Gastrocnemius medialis (tissue), 4 donors: Measurements from ENCODE around the gene ATXN7L1. TPM values are rescaled to one million over a fixed set of nuclear protein-coding genes. Genes with fewer than 3 reads are reported as not detected.

Experiments
- ATAC-seq, 2 donors: fragments of 150-250 bp; one replicate each; pipeline ENCODE4 v1.9.1; 2016
- DNase-seq, 2 donors: peaks; one replicate each; pipeline ENCODE4 v3.0.0-alpha.2; 2019
- H3K27ac ChIP-seq, 4 donors: fragments of 200-600 bp; sonication (generic); 1 replicate in 1 of 4; 2 replicates in 3 of 4; pipeline ENCODE4 v1.5.1; 2016 to 2018; ENCODE audit warnings: mild to moderate bottlenecking in 2 of 4, moderate library complexity in 1 of 4
- H3K27me3 ChIP-seq, 3 donors: fragments of 200-600 bp; sonication (generic) in 2 of 3; 1 replicate in 1 of 3; 2 replicates in 2 of 3; pipeline versions ENCODE4 v1.5.1 to v1.6.0; 2016 to 2019; ENCODE audit warnings: mild to moderate bottlenecking in 1 of 3, moderate library complexity in 1 of 3
- H3K36me3 ChIP-seq, 2 donors: fragments of 200-600 bp; sonication (generic) in 1 of 2; one replicate each; pipeline ENCODE4 v1.5.1; 2017 to 2018
- H3K4me1 ChIP-seq, 2 donors: fragments of 200-600 bp; sonication (generic) in 1 of 2; one replicate each; pipeline ENCODE4 v1.5.1; 2016 to 2017; ENCODE audit warnings: mild to moderate bottlenecking in 2 of 2
- H3K4me3 ChIP-seq, 4 donors: fragments of 200-600 bp; sonication (generic) in 3 of 4; 1 replicate in 1 of 4; 2 replicates in 3 of 4; pipeline ENCODE4 v1.5.1; 2016 to 2019; ENCODE audit warnings: mild to moderate bottlenecking in 2 of 4
- H3K9me3 ChIP-seq, 3 donors: fragments of 200-600 bp; sonication (generic) in 2 of 3; 1 replicate in 1 of 3; 2 replicates in 2 of 3; pipeline ENCODE4 v1.5.1; 2016 to 2019
- POLR2A ChIP-seq, 2 donors: fragments of 450-650 bp; IDR thresholded peaks; one replicate each; pipeline ENCODE4 v1.6.1; 2017; ENCODE audit warnings: antibody characterized with exemption in 2 of 2, mild to moderate bottlenecking in 2 of 2, moderate library complexity in 2 of 2
- in situ Hi-C, 4 donors: fragments of 200-750 bp; cut with MboI; loops; one replicate each; pipeline versions ENCODE4 v1.15.0 to v1.8.0; 2017; ENCODE audit warnings: low sequenced_read_pairs in 4 of 4
- intact Hi-C: fragments of 100-400 bp; cut with DNase I; formaldehyde crosslinking; loops from one replicate; pipeline ENCODE4 v1.15.1; 2023; ENCODE audit warnings: low total_unique reads
- total RNA-seq, 4 donors: library from RNA; depleted of rRNA; stranded (reverse); fragments of >200 nt; gene quantifications; one replicate each; pipeline versions ENCODE4 v1.1.0 to v1.2.3, GENCODE V29; 2016
- TF ChIP-seq, protein P1 (sequence below), 5 experiments: fragments of 450-650 bp in 3 of 5; fragments of 200-600 bp in 2 of 5; sonication (generic) in 2 of 5; IDR thresholded peaks in 4 of 5; conservative IDR thresholded peaks in 1 of 5; 1 replicate in 4 of 5; 2 replicates in 1 of 5; pipeline ENCODE4 v1.5.1; 2016 to 2019; ENCODE audit warnings: antibody characterized with exemption in 5 of 5, mild to moderate bottlenecking in 3 of 5, moderate library complexity in 3 of 5

Gene ATXN7L1
- total RNA-seq, 4 donors from 2014 or later, result 1.6 to 6.6 (median 4.8) TPM

DNA sequence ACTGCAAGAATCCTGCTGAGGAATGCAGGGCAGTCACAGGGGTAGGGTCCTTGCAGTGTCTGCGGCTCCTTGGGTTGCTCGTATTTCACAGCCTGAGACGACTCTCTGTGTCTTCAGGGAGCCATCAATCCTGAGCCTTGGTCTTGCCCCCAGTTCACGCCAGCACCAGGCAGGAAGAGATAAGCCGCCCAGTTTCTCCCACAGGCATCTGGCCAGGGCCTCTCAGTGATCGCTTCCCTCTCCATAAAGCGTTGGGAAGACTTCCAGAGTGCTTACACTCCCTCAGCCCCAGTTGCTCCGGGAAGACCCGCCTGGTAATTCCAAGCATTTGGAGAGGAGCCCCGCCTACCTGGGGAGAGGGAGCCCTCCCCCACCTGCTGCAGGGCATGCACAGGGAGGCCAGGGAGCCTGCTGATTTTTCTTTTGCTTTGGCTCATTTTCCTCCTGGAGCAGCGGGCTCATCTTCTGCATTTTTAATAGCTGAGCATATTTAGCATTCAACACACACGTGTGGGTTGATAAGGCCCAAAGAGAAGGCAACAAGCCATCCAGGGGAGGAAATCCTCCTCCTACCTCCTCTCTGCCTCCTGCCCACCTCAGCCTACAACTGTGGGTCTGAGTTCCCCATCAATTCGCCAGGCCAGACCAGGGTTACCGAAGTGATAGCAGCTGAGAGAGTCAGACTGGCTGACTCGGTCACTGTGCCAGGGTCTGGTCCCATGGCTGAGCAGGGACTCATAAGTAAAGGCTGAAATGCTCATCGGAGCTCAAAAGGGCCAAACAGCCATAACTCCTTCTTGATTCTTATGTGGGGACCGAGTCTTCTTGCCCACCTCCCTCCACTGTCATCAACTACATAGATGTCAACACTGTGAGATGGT, 220.7 kb downstream of the ATXN7L1 start:
- intact Hi-C loops, result no loop called here
- DNase-seq (no peak), ATAC-seq (no peak)
- in situ Hi-C loops, result loop anchor here in 1 of 4 donors (25.0 kb wide), 2 partner anchors 382 to 507 kb away; no protein-coding TSS in a partner anchor
- no peaks in the 10 kb centered on the region for H3K27me3 ChIP-seq
- H3K4me3 ChIP-seq, result no peak overlapping the region
- no peaks in the 10 kb centered on the region for H3K4me1 ChIP-seq
- H3K9me3 ChIP-seq, result no peaks in the 10 kb centered on the region
- no peaks in the 10 kb centered on the region for H3K36me3 ChIP-seq
- no peak overlapping the region for H3K27ac ChIP-seq
- no peak for TF ChIP-seq POLR2A (IDR thresholded peaks at IDR 0.05)
- TF ChIP-seq, protein P1, sequence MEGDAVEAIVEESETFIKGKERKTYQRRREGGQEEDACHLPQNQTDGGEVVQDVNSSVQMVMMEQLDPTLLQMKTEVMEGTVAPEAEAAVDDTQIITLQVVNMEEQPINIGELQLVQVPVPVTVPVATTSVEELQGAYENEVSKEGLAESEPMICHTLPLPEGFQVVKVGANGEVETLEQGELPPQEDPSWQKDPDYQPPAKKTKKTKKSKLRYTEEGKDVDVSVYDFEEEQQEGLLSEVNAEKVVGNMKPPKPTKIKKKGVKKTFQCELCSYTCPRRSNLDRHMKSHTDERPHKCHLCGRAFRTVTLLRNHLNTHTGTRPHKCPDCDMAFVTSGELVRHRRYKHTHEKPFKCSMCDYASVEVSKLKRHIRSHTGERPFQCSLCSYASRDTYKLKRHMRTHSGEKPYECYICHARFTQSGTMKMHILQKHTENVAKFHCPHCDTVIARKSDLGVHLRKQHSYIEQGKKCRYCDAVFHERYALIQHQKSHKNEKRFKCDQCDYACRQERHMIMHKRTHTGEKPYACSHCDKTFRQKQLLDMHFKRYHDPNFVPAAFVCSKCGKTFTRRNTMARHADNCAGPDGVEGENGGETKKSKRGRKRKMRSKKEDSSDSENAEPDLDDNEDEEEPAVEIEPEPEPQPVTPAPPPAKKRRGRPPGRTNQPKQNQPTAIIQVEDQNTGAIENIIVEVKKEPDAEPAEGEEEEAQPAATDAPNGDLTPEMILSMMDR (IDR thresholded peaks at IDR 0.05 in 4 of 5, conservative IDR thresholded peaks at IDR 0.05 in 1 of 5), result no peak

DNA sequence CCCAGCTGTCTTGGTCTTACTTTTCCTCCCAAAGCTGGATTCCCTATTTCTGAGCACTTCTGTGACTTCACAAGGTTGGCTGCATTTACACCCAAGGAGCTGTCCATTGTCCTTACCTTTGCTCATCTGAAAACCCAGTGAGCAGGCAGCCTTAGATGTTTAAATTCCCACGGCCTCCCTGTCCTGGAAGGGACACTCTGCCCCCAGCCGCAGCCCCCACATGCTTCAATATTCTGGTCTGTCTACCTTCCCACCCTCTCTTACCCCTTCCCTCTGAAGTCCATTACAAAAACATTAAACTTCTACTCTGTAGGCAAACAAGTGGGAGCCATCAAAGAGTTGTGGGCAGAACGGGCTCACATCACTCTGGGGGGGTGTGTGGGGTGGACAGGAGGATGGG, 221.3 kb downstream of the ATXN7L1 start:
- Histone ChIP-seq H3K9me3 (no peaks in the 10 kb centered on the region), H3K4me1 (no peaks in the 10 kb centered on the region), H3K36me3 (no peaks in the 10 kb centered on the region), H3K27me3 (no peaks in the 10 kb centered on the region), H3K4me3 (no peak overlapping the region), H3K27ac (no peak overlapping the region)
- in situ Hi-C loops (loop anchor here in 1 of 4 donors (25.0 kb wide), 2 partner anchors 382 to 507 kb away; no protein-coding TSS in a partner anchor), intact Hi-C loops (no loop called here)
- no peak for TF ChIP-seq POLR2A (IDR thresholded peaks at IDR 0.05)
- TF ChIP-seq, protein P1 (IDR thresholded peaks at IDR 0.05 in 4 of 5, conservative IDR thresholded peaks at IDR 0.05 in 1 of 5), result no peak
- DNase-seq (no peak), ATAC-seq (no peak)

GRCh38 chr7:105654095-105654686, 222.2 kb downstream of the ATXN7L1 start:
- Histone ChIP-seq H3K27ac (no peak overlapping the region), H3K36me3 (no peaks in the 10 kb centered on the region), H3K9me3 (no peaks in the 10 kb centered on the region), H3K4me1 (peaks cover 2 to 7% of the 10 kb centered on the region in 2 donors), H3K27me3 (no peaks in the 10 kb centered on the region), H3K4me3 (no peak overlapping the region)
- in situ Hi-C loops, result loop anchor here in 1 of 4 donors (25.0 kb wide), 2 partner anchors 383 to 508 kb away; no protein-coding TSS in a partner anchor
- DNase-seq (no peak), ATAC-seq (no peak)
- intact Hi-C loops, result no loop called here
- TF ChIP-seq, protein P1 (IDR thresholded peaks at IDR 0.05 in 4 of 5, conservative IDR thresholded peaks at IDR 0.05 in 1 of 5), result no peak
- no peak for TF ChIP-seq POLR2A (IDR thresholded peaks at IDR 0.05)

- ATAC-seq (no peak), DNase-seq (no peak)
- H3K4me3 ChIP-seq, result no peak overlapping the region
- no peak for TF ChIP-seq POLR2A (IDR thresholded peaks at IDR 0.05)
- TF ChIP-seq, protein P1 (IDR thresholded peaks at IDR 0.05 in 4 of 5, conservative IDR thresholded peaks at IDR 0.05 in 1 of 5), result no peak
- H3K4me1 ChIP-seq, result peaks cover 9 to 13% of the 10 kb centered on the region in 2 donors
- no peaks in the 10 kb centered on the region for H3K27me3 ChIP-seq
- no peaks in the 10 kb centered on the region for H3K9me3 ChIP-seq
- H3K36me3 ChIP-seq, result no peaks in the 10 kb centered on the region
- intact Hi-C loops, result loop anchor here (2.0 kb wide), 1 partner anchor 389 kb away; no protein-coding TSS in a partner anchor
- in situ Hi-C loops, result loop anchor here in 1 of 4 donors (25.0 kb wide), 2 partner anchors 384 to 509 kb away; no protein-coding TSS in a partner anchor
- no peak overlapping the region for H3K27ac ChIP-seq
Observed at GRCh38 chr7:105653441-105654005, 222.9 kb downstream of the ATXN7L1 start.
